Stimulated activated naive CD8-positive, alpha-beta T cell treated with anti-CD3 and anti-CD28 coated beads, Interleukin-15, Interleukin-2, amounts not matched to agents 100 U/mL and 50 U/mL, for 24 hours (primary cell): ENCODE results near the gene ZNF311.
"Not testable (repeated sequence)": the region's sequence is repeated elsewhere in the genome, so short reads cannot be mapped to it uniquely, and the experiment has no call there.

Source experiments
- ATAC-seq: fragments of 150-1000 bp; cut with Tn5 transposase; one replicate; pipeline ENCODE4 v1.10.0; 2021
- DNase-seq: peaks from one replicate; pipeline ENCODE4 v3.0.0; 2021

The ZNF311 gene

DNA sequence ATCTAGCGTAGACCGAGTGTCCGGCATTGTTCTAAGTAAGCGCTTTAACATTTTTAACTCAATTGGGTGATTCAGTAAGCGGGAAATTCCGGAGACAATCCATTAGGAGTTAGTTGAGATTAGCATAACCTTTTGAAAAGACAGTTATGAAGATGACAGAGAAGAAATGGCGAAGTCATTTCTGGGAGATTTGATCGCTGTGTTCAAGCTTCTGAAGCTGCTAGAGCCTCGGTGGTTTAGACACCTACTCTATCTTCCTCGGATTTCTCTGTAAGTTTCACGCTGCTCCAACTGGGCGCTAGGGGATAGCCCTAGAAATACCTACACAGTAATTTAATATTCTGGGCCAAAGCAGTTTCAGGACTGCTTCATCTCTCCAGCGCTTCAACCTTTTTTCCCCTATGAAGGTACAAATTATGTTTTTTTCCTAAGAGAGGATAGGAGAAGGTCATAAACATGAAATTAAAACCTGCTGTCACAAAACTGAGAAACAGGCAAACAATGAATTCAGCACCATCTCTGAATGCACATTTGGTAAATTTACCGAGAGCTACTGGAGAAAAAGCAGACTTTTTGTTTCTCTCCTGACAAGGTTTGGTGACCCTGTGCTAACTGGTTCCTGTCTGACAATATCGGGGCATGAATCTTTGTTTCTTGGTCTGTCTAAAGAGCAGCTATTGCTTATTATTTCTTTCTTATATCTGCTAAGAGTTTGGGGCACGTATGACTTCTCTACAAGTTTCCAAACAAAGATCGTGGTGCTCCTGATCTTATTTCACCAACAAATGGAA lies 22.4 kb downstream of the ZNF311 start:
- DNase-seq (no peak), ATAC-seq (peak; percentile 55)

DNA sequence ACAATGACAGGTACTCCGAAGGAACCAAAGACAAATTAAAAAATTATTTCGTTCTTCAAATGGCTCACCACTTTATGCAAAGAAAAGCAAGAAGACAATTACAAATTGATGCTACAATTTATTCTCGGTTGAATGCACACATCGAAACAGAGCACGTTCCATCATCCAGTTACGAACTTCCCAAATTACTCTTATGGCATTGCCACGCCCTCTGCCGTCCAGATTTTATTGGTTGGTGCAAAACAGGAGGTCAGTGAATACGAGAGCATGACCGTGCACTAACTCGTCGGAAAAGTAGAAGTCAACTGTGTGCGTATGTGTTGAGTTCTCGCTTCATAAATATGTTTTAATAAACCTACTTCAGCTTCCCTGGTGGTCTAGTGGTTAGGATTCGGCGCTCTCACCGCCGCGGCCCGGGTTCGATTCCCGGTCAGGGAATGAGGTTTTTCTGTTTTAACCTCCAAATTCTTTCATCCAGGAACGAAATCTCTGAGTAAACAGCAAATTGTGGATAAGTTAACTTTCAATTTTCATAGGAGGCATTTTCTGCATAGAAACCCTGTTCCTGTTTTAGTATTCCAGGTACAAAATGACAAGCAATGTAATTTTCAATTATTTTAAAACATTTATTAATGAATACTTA lies 23.2 kb downstream of the ZNF311 start:
- DNase-seq: peak; percentile 76

DNA sequence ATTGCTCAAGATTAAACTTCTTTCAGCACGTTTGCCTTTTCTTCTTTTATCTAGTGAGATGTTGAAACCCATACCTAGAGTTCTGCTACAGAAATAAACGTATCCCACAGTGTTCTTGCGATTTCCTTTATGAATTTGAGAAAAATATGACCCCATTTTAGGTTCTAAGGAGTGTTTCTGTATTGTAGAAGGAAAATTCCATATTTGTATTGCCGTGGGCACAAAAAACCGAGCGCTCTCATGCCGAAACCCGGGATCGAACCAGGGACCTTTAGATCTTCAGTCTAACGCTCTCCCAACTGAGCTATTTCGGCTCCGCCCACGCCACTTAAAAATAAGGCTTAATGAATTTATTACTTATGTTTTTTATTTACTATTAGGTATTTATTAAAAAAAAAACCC lies 23.7 kb downstream of the ZNF311 start:
- peak; percentile 82 for DNase-seq
- ATAC-seq: peak; percentile 17

More for the DNA sequence above, 23.2 kb downstream of the ZNF311 start:
- ATAC-seq: peak; percentile 45

DNA sequence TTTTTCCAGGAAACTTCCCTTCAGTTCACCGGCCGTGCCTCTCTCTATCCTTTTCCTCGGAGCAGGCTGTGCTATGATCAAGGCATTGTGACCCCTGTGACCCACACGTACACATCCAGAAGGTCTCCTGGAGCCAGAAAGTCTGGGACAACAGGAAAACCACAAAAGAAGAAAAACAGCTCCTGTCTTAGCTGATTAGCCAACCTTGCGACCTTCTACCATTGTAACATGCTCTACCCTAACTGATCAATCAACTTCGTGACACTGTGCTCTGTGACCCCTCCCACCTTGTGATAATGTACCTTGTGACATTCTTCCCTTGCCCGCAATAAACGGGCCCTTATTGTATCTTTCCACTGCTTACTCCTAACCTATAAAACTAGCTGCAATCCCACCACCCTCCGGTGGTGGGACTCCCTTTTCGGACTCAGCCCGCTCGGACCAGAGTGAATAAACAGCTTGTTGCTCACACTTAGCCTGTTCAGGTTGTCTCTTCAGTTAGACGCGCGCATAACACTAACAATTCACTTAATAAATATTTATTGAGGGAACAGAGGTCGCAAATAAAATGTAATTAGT lies 24.2 kb downstream of the ZNF311 start:
- ATAC-seq (peak; percentile 71), DNase-seq (peak; percentile 62)

DNA sequence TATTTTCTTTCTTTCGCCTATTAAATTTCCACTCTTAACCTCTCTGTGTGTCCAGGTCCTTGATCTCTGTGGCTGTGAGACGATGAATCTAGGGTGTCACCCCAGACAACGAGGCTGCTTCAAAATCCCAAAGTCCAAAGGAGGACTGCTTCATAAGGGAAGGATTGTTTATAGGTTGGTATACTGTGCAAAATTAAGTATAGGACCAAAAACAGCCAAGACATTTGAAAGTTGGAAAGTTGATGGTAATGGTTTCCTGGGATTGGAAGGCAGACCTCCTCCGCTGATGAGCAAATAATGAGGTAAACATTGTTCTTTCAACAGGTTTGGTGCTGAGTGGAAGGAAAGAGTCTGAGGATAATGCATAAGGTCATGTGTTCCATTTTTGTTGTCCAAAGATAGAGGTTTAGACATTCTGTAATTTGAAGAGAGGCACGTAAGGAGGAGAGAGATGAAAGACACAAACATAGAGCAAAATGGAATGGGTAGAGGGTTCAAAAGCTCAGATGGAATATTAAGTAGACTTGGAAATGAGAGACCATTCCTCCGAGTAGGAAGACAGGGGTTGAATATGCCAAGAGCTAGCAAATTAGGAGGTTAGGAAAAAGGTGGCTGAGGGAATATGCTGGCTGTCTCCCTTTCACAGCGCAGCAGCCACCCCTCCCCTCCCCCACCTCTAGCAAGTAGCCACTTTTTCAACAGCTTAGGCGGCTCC lies 24.8 kb downstream of the ZNF311 start:
- DNase-seq (no peak), ATAC-seq (no peak)

DNA sequence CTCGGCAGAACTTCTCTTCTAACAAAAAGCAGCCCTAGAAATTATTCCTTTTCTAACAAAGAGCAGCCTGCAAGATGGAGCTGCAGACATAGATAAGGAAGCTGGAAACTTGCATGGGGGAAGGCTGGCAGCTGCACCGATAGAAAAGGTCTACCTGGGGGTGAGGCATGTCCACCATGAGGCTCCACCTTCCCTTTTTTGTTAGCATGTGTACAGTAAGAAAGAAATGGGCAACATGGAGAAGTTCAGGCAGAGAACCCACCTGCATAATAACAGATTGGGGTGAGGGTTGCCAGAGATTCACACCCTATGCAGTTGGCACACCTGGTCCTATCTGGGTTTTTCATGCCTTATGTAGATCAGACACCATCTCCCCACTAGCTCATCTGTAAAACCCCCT lies 25.4 kb downstream of the ZNF311 start:
- ATAC-seq: no peak
- no peak for DNase-seq

DNA sequence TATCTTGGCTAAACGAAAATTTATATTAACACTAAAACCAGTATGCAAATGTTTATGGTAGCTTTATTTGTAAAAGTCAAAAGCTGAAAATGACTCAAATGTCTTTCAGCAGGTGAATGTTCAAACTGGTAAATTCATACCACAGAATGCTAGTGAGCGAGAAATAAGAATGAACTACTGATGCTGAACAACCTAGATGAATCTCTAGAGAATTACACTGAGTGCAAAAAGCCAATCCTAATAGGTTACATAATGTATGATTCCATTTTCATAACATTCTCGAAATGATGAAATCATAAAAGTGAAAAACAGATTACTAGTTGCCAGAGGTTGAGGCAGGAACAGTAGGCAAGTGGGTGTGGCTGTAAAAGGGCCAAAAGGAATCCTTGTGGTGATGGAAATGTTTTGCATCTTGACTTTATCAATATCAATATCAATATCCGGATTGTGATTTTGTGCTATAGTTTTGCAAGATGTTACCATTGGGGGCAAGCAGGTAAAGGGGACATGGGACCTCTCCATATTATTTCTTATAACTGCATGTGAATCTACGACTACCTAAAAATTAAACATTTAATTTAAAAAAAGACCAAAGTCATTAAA lies 26.1 kb downstream of the ZNF311 start:
- DNase-seq: no peak
- ATAC-seq: no peak

DNA sequence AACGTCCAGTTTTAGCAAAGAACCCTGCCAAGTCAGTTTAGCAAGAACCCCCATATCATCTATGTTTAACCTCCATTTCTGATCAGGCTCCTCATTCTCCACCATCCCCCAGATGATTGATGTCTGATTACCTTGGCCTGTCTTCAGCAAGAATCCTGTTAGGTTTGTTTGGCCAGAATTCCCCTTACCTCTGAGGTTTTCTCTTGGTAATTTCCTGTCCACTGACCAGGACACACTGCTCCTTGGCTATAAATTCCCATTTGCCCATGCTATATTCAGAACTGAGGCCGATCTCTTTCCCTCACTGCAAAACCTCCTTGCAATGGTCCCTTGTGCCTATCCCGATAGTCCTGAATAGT lies 27.0 kb downstream of the ZNF311 start:
- ATAC-seq: no peak
- DNase-seq: no peak

DNA sequence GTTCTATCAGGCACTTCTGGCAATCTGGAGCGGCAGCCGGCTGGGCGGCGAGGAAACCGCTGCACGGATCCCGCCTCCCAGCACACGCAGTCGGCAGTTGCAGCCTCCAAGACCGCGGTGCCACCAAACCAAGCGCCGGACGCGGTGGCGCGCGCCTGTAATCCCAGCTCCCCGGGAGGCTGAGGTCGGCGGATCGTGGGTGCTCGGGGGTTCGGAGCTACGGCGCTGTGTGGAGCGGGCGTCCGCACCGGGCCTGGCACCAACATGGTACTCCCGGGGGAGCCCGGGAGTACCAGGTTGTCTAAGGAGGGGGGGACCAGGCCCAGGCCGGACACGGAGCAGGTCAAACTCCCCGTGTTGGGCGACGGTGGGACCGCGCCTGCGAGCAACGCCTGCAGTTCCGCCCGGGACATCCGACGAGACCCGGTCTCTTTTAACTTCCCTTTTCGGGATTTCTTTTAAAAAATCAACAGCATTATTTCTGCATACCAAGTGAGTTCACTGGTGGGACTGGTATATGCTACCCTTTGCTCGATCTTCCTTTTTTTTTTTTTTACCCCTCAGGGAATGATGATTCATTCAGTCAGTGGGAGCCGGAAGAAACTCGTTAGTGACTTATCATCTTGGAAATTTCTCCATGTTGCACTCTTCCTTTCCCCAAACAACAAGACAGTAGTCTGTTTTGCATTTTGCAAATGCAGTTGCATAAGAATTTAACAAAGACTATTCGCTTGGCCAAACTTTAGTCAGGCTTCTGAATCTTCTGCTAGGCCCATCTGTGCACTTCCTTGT lies 27.6 kb downstream of the ZNF311 start:
- no peak for ATAC-seq
- DNase-seq: peak; percentile 32

DNA sequence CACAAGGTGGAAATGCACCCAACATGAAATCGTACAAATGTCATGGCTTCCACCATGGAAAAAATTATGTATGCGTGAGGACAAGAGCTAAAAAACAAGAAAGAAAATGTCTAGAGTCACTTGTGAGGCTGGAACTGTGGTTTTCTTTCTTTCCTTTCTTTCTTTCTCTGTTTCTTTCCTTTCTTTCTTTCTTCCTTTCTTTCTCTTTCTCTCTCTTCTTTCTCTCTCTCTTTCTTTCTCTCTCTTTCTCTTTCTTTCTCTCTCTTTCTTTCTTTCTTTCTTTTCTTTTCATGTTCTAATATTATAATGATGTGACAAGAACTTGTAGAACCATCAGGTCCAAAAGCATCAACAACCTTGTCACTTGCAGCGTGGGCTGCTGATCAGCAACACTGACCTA lies 28.4 kb downstream of the ZNF311 start:
- ATAC-seq (no peak), DNase-seq (no peak)

DNA sequence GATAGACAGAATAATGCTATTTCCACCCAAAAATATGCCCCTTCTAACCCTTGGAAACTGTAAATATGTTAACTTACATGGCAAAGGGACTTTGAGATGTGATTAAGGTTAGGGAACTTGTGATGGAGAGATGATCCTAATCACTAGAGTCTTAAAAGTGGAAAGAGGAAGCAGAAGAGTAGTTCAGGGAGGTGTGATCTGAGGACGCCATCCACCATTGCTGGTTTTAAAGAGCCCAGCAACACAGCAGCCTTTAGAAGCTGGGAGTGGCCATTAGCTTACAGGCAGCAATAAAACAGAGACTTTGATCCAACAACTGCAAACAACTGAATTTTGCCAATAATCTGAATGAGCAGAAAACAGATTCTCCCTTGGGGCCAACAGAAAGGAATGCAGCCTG lies 30.6 kb downstream of the ZNF311 start:
- no peak for DNase-seq
- ATAC-seq: no peak

DNA sequence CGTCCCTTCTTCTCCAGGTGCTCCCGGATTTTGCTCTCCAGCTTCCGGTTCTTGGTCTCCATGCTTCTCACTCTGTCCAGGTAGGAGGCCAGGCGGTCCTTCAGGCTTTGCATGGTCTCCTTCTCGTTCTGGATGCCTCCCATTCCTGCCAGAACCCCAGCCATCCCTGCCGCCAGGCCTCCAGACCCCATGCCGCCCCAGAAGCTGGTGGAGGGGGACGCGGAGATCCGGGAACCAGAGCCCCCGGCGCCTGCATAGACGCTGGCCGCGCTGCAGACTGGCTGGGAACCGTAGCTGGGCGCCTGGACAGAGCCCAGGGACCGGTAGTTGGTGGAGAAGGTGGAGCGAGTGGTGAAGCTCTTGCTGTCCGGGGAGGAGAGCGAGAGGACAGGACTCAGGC lies 35.1 kb downstream of the ZNF311 start:
- not testable (repeated sequence) for DNase-seq, ATAC-seq

DNA sequence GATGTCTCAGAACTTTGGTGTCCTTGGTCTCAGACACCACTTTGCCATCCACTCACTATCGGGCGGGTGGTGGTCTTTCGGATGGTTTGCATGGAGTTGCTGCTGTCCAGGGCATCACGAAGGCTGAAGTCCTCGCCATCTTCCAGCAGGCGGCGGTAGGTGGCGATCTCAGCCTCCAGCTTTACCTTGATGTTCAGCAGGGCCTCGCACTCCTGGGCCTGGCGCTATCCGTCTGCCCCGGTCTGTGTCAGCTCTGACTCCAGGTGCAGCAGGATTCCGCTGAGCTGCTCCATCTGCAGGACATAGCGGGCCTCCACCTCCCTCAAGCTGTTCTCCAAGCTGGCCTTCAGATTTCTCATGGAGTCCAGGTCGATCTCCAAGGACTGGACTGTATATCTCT lies 36.0 kb downstream of the ZNF311 start:
- ATAC-seq (no peak), DNase-seq (no peak)

DNA sequence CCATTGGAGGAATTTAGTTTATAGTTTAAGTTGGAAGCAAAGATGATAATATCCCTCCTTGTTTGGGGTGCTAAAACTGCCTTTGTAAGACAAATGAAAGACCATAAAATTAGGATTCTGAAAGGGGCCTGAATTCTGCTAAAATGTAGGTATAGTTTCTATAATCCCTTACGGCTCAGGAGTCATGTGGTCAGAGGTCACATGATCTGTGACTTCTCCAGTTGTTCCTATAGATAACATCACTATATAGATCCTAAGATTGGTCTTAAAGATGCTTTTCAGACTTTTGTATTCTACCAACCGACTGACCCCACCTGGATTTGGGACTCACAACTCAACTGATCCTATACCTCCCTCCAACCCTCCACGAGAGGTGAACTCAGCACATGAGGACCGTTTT lies 36.6 kb downstream of the ZNF311 start:
- DNase-seq (no peak), ATAC-seq (no peak)

DNA sequence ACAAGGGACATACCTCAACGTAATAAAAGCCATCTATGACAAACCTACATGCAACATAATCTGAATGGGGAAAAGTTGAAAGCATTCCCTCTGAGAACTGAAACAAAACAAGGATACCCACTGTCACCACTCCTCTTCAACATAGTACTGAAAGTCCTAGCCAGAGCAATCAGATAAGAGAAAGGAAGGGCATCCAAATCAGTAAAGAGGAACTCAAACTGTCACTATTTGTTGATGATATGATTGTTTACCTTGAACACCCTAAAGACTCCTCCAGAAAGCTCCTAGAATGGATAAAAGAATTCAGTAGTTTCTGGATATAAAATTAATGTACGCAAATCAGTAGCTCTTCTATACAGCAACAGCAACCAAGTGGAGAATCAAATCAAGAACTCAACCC lies 39.4 kb downstream of the ZNF311 start:
- no peak for ATAC-seq
- DNase-seq: no peak

DNA sequence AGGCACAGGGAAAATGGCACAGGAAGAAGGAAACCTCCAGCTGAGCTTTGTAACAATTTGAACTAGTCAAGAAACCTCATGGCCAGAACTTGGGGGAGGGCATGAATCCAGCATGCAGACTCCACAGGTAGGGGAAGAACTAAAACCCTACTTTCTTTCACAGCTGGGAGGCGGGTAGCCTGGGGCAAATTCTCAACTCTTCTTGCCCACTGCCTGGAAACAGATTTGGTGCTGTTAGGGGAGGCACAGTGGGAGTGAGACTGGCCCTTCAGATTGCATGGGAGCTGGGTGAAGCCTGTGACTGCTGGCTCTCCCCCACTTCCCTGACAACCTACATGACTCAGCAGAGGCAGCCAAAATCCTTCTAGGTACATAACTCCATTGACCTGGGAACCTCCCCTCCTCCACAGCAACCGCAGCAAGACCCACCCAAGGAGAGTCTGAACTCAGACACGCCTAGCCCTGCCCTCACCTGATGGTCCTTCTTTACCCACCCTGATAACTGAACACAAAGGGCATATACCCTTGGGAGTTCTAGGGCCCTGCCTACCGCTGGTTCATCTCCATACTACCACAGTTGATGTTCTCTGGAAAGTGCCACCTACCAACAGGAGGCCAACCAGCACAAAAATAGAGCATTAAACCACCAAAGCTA lies 44.1 kb downstream of the ZNF311 start:
- DNase-seq (no peak), ATAC-seq (no peak)

DNA sequence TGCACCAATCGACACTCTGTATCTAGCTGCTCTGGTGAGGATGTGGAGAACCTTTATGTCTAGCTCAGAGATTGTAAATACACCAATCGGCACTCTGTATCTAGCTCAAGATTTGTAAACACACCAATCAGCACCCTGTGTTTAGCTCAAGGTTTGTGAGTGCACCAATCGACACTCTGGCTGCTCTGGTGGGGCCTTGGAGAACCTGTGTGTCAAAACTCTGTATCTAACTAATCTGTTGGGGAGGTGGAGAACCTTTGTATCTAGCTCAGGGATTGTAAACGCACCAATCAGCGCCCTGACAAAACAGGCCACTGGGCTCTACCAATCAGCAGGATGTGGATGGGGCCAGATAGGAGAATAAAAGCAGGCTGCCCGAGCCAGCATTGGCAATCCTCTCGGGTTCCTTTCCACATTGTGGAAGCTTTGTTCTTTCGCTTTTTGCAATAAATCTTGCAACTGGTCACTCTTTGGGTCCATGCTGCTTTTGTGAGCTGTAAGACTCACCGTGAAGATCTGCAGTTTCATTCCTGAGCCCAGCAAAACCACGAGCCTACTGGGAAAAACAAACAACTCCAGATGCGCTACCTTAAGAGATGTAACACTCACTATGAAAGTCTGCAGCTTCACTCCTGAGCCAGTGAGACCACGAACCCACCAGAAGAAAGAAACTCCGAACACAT lies 46.4 kb downstream of the ZNF311 start:
- not testable (repeated sequence) for ATAC-seq, DNase-seq

DNA sequence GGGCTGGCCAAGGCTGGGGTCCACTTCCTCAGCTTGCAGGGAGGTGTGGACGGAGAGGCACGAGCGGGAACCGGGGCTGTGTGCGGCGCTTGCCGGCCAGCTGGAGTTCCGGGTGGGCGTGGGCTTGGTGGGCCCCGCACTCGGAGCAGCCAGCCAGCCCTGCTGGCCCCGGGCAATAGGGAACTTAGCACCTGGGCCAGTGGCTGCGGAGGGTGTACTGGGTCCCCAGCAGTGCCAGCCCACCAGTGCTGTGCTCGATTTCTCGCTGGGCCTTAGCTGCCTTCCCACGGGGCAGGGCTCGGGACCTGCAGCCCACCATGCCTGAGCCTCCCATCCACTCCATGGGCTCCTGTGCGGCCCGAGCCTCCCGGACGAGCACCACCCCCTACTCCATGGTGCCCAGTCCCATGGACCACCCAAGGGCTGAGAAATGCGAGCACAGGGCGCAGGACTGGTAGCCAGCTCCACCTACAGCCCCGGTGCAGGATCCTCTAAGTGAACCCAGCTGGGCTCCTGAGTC lies 47.3 kb downstream of the ZNF311 start:
- not testable (repeated sequence) for ATAC-seq, DNase-seq

DNA sequence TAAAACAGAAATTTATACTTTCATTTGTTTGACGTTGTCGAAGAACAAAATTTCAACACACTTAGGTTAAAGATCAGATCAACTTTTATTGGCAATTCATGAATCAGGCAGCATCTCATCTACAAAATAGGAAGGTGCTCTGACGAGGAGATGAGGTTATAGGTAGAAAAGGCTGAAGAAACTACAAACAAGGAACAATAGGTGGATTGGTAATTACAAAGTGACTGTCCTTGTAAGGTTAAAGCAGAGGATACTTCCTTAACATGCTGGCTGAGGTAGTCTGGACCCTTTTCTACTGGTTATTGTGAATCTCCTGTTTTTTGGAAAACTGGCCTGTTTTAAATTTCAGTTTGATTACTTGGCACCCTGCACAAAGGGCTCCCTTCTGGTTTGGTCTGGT lies 48.8 kb downstream of the ZNF311 start:
- DNase-seq (no peak), ATAC-seq (no peak)

DNA sequence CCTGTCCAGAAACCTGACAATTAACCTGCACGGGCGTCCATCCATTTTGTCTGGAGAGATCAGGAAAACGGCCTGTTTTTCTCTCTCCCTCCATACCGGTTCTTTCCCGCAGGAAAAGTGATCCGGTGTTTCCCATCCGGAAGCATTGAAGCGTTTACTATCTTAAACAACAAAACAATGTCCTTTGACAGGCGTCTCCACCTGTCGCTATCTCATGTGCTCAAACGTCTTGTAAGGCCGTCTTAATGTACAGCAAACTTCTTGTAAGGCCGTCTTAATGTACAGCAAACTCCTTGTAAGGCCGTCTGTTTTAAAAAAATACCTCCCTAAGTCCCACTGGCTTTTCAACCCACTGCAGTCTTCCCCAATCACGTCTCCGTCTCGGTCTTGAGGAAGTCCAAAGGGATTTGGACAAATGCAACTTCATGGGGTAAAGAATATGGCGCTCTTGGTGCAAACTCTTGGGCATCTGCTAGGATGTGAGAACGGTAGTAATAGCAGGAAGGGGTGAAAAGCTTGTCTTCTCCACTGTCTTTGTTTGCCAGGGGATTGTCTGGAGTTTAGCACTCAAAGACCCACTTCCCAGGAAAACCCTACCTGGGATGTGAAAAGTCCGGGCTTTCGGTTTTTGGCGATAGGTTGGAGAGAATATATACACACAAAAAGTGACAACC lies 51.4 kb downstream of the ZNF311 start:
- ATAC-seq: no peak
- DNase-seq: no peak
